Neural crest cell (in vitro differentiated cells): Measurements from ENCODE around the gene HTR2C. TPM values are rescaled to one million over a fixed set of nuclear protein-coding genes. Genes with fewer than 3 reads are reported as not detected.

Source experiments
- DNase-seq: peaks from one replicate; pipeline ENCODE4 v3.0.0; 2021; ENCODE audit warnings: low read depth, mixed read lengths, low spot score
- H3K27ac Mint-ChIP-seq: one replicate; pipeline ENCODE4 v1.8.0; 2021; ENCODE audit warnings: mild to moderate bottlenecking, mixed read lengths; ENCODE audit not compliant: unreplicated experiment
- H3K27me3 Mint-ChIP-seq: 2 replicates; pipeline ENCODE4 v1.8.0; 2021; ENCODE audit warnings: low read depth, mild to moderate bottlenecking, mixed read lengths
- H3K36me3 Mint-ChIP-seq: 2 replicates; pipeline ENCODE4 v1.8.0; 2021; ENCODE audit warnings: low read depth, mild to moderate bottlenecking, mixed read lengths
- H3K4me1 Mint-ChIP-seq: 2 replicates; pipeline ENCODE4 v1.8.0; 2021; ENCODE audit warnings: mixed read lengths
- H3K4me3 Mint-ChIP-seq: one replicate; pipeline ENCODE4 v1.8.0; 2021; ENCODE audit warnings: mild to moderate bottlenecking, mixed read lengths
- H3K9me3 Mint-ChIP-seq: 2 replicates; pipeline ENCODE4 v1.8.0; 2021; ENCODE audit warnings: mixed read lengths
- CTCF ChIP-seq: fragments of 200-600 bp; sonication (generic); conservative IDR thresholded peaks from 2 replicates; pipeline ENCODE4 v1.5.0; 2021; ENCODE audit warnings: antibody characterized with exemption, mild to moderate bottlenecking
- total RNA-seq: library from RNA; stranded (reverse); gene quantifications from 2 replicates; pipeline ENCODE4 v1.2.1, GENCODE V29; 2021

The HTR2C gene
- total RNA-seq, 1 donor from 2014 or later = 0.07 TPM

- no peak for DNase-seq
- H3K4me3 Mint-ChIP-seq = no peak overlapping the region
- no peaks in the 10 kb centered on the region for H3K9me3 Mint-ChIP-seq
Observed at GRCh38 chrX:114715096-114715495, 131.2 kb downstream of the HTR2C start.

GRCh38 chrX:114717921-114718320, 134.0 kb downstream of the HTR2C start:
- no peaks in the 10 kb centered on the region for H3K36me3 Mint-ChIP-seq
- no peaks in the 10 kb centered on the region for H3K4me1 Mint-ChIP-seq
- peak; percentile 34 for DNase-seq
- H3K4me3 Mint-ChIP-seq = no peak overlapping the region
- TF ChIP-seq CTCF = peak; percentile 73
- peaks cover 2% of the 10 kb centered on the region for H3K27me3 Mint-ChIP-seq
- H3K9me3 Mint-ChIP-seq = no peaks in the 10 kb centered on the region
- no peak overlapping the region for H3K27ac Mint-ChIP-seq

More at GRCh38 chrX:114715096-114715495, 131.2 kb downstream of the HTR2C start:
- H3K27ac Mint-ChIP-seq = no peak overlapping the region
- no peaks in the 10 kb centered on the region for H3K36me3 Mint-ChIP-seq
- H3K27me3 Mint-ChIP-seq = peaks cover 4% of the 10 kb centered on the region
- no peaks in the 10 kb centered on the region for H3K4me1 Mint-ChIP-seq
- no peak for TF ChIP-seq CTCF

GRCh38 chrX:114766541-114766940, 182.7 kb downstream of the HTR2C start:
- no peak for DNase-seq
- Mint-ChIP-seq H3K4me3 (no peak overlapping the region), H3K27ac (no peak overlapping the region), H3K4me1 (no peaks in the 10 kb centered on the region), H3K36me3 (no peaks in the 10 kb centered on the region), H3K27me3 (no peaks in the 10 kb centered on the region), H3K9me3 (peaks cover 10% of the 10 kb centered on the region)
- no peak for TF ChIP-seq CTCF

GRCh38 chrX:114774691-114775090, 190.8 kb downstream of the HTR2C start:
- TF ChIP-seq CTCF = no peak
- Mint-ChIP-seq H3K9me3 (peaks cover 6% of the 10 kb centered on the region), H3K4me1 (no peaks in the 10 kb centered on the region), H3K27me3 (no peaks in the 10 kb centered on the region), H3K27ac (no peak overlapping the region), H3K36me3 (no peaks in the 10 kb centered on the region), H3K4me3 (no peak overlapping the region)
- no peak for DNase-seq

- no peak overlapping the region for H3K4me3 Mint-ChIP-seq
- no peaks in the 10 kb centered on the region for H3K4me1 Mint-ChIP-seq
- H3K36me3 Mint-ChIP-seq = no peaks in the 10 kb centered on the region
- DNase-seq = no peak
- no peaks in the 10 kb centered on the region for H3K9me3 Mint-ChIP-seq
- H3K27me3 Mint-ChIP-seq = no peaks in the 10 kb centered on the region
- no peak for TF ChIP-seq CTCF
- no peak overlapping the region for H3K27ac Mint-ChIP-seq
Observed at GRCh38 chrX:114782925-114783324, 199.0 kb downstream of the HTR2C start.

GRCh38 chrX:114787061-114787460, 203.2 kb downstream of the HTR2C start:
- no peaks in the 10 kb centered on the region for H3K27me3 Mint-ChIP-seq
- no peaks in the 10 kb centered on the region for H3K9me3 Mint-ChIP-seq
- no peak for DNase-seq
- H3K4me3 Mint-ChIP-seq = no peak overlapping the region
- TF ChIP-seq CTCF = no peak
- H3K4me1 Mint-ChIP-seq = no peaks in the 10 kb centered on the region
- no peaks in the 10 kb centered on the region for H3K36me3 Mint-ChIP-seq
- H3K27ac Mint-ChIP-seq = no peak overlapping the region
